HEK293 (cell line): ENCODE data around the gene EIPR1.

ENCODE experiments used
- CTCF ChIA-PET: fragments of 350-600 bp; formaldehyde crosslinking; extraction: SDS; loops from one replicate; lab custom pipeline; 2021; ENCODE audit warnings: antibody characterized with exemption; lab: Yijun Ruan, JAX
- POLR2A ChIA-PET: fragments of 300-600 bp; formaldehyde crosslinking; extraction: SDS; loops from one replicate; lab custom pipeline; 2020; ENCODE audit warnings: antibody characterized with exemption, inconsistent platforms; lab: Yijun Ruan, JAX
- H3K27ac ChIP-seq: fragments of 200-500 bp; sonication (Bioruptor generic); 2 replicates; pipeline ENCODE4 v1.5.1; 2014; ENCODE audit warnings: low read depth, low read length, control low read depth, inconsistent platforms; ENCODE audit errors: extremely low read depth
- H3K36me3 ChIP-seq, 2 experiments: fragments of 200-500 bp in 1 of 2; sonication (Bioruptor generic) in 1 of 2; 1 replicate in 1 of 2; 2 replicates in 1 of 2; pipeline ENCODE4 v1.5.1; 2014 to 2017; ENCODE audit warnings: inconsistent platforms in 2 of 2, low read length in 2 of 2; ENCODE audit not compliant: control insufficient read depth in 2 of 2, insufficient read depth in 1 of 2
- H3K4me1 ChIP-seq: fragments of 200-500 bp; sonication (Bioruptor generic); 2 replicates; pipeline ENCODE4 v1.5.1; 2014; ENCODE audit warnings: mild to moderate bottlenecking, low read length, inconsistent platforms; ENCODE audit not compliant: control insufficient read depth, insufficient read depth
- H3K4me3 ChIP-seq: 2 replicates; pipeline ENCODE4 v1.5.1; 2011; ENCODE audit warnings: low read depth, mild to moderate bottlenecking, control low read depth, low read length, moderate library complexity
- H3K9me3 ChIP-seq: fragments of 200-500 bp; sonication (Bioruptor generic); 2 replicates; pipeline ENCODE4 v1.5.1; 2014; ENCODE audit warnings: low read depth, low read length, inconsistent platforms; ENCODE audit not compliant: control insufficient read depth, insufficient read depth
- MZF1 ChIP-seq: fragments of 450-650 bp; formaldehyde crosslinking; IDR thresholded peaks from 2 replicates; pipeline ENCODE4 v1.5.1; 2017; ENCODE audit warnings: missing biosample characterization, missing genetic modification characterization, borderline replicate concordance
- SCRT2 ChIP-seq: fragments of 450-650 bp; formaldehyde crosslinking; IDR thresholded peaks from 2 replicates; pipeline ENCODE4 v1.5.1; 2016; ENCODE audit warnings: missing biosample characterization, missing genetic modification characterization
- SP2 ChIP-seq: fragments of 450-650 bp; formaldehyde crosslinking; IDR thresholded peaks from 2 replicates; pipeline ENCODE4 v1.5.1; 2016; ENCODE audit warnings: missing biosample characterization, missing genetic modification characterization
- SP7 ChIP-seq: fragments of 450-650 bp; formaldehyde crosslinking; IDR thresholded peaks from 2 replicates; pipeline ENCODE4 v1.5.1; 2016; ENCODE audit warnings: missing biosample characterization, missing genetic modification characterization
- WT1 ChIP-seq: fragments of 450-650 bp; formaldehyde crosslinking; IDR thresholded peaks from 2 replicates; pipeline ENCODE4 v1.5.1; 2016; ENCODE audit warnings: missing biosample characterization, missing genetic modification characterization
- ZNF112 ChIP-seq: fragments of 450-650 bp; formaldehyde crosslinking; IDR thresholded peaks from 2 replicates; pipeline ENCODE4 v1.5.0; 2017; ENCODE audit warnings: missing biosample characterization, missing genetic modification characterization
- ZNF114 ChIP-seq: fragments of 450-650 bp; formaldehyde crosslinking; IDR thresholded peaks from 2 replicates; pipeline ENCODE4 v1.5.0; 2017; ENCODE audit warnings: missing biosample characterization, missing genetic modification characterization
- ZNF223 ChIP-seq: fragments of 450-650 bp; formaldehyde crosslinking; IDR thresholded peaks from 2 replicates; pipeline ENCODE4 v1.5.1; 2016; ENCODE audit warnings: missing biosample characterization, missing genetic modification characterization
- ZNF335 ChIP-seq: fragments of 450-650 bp; formaldehyde crosslinking; conservative IDR thresholded peaks from 2 replicates; pipeline ENCODE4 v1.5.1; 2016; ENCODE audit warnings: missing biosample characterization, missing genetic modification characterization
- ZNF404 ChIP-seq: fragments of 450-650 bp; formaldehyde crosslinking; IDR thresholded peaks from 2 replicates; pipeline ENCODE4 v1.5.1; 2017; ENCODE audit warnings: missing biosample characterization, missing genetic modification characterization
- ZNF48 ChIP-seq: fragments of 450-650 bp; formaldehyde crosslinking; IDR thresholded peaks from 2 replicates; pipeline ENCODE4 v1.5.1; 2016; ENCODE audit warnings: missing biosample characterization, missing genetic modification characterization
- ZNF529 ChIP-seq: fragments of 450-650 bp; formaldehyde crosslinking; IDR thresholded peaks from 2 replicates; pipeline ENCODE4 v1.5.1; 2017; ENCODE audit warnings: missing genetic modification characterization, missing biosample characterization; ENCODE audit not compliant: insufficient replicate concordance
- ZNF660 ChIP-seq: fragments of 450-650 bp; IDR thresholded peaks from 2 replicates; pipeline ENCODE4 v1.5.1; 2018; ENCODE audit warnings: missing biosample characterization, mild to moderate bottlenecking, missing genetic modification characterization
- ZNF664 ChIP-seq: fragments of 450-650 bp; formaldehyde crosslinking; IDR thresholded peaks from 2 replicates; pipeline ENCODE4 v1.5.1; 2016; ENCODE audit warnings: missing biosample characterization, missing genetic modification characterization
- TF ChIP-seq, protein P1 (sequence below): fragments of 450-650 bp; formaldehyde crosslinking; IDR thresholded peaks from 2 replicates; pipeline ENCODE4 v1.5.1; 2016; ENCODE audit warnings: missing biosample characterization, missing genetic modification characterization
- TF ChIP-seq, protein P2 (sequence below): fragments of 450-650 bp; formaldehyde crosslinking; IDR thresholded peaks from 2 replicates; pipeline ENCODE4 v1.5.1; 2017; ENCODE audit warnings: missing biosample characterization, missing genetic modification characterization
- TF ChIP-seq, protein P3 (sequence below): fragments of 450-650 bp; formaldehyde crosslinking; IDR thresholded peaks from 2 replicates; pipeline ENCODE4 v1.5.1; 2016; ENCODE audit warnings: missing biosample characterization, missing genetic modification characterization

Gene EIPR1

DNA sequence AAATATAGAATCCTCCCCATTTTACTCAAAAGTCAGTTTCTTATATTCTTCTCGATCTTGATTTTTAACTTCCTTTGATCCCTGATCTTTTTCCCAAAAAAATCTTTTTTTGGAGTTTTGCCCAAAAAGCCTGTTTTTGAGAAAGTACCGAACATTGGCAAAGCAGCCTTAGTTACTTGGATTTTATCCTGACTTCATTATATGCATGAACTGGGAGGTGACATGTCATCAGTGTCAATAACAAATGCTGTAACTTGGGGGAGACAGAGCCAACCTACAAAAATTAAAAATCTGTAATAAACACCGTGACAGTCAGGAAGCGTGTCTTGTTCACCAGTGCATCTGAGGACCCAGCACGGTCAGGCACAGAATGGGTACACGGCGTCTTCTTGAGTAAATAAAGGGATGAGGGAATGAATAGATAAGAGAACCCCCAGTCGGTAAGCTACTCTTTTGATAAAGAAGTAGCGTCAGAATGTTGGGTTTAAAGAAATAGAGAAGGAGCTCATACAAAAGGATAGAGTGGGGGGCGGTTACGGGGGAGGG, 26.8 kb upstream of the EIPR1 start (continued):
- TF ChIP-seq ZNF112 (tag by site-specific recombination) (no peak), SP7 (tag by site-specific recombination) (no peak), SCRT2 (no peak), ZNF335 (tag by site-specific recombination) (no peak), ZNF529 (no peak), WT1 (tag by site-specific recombination) (no peak)
- TF ChIP-seq, protein P1, sequence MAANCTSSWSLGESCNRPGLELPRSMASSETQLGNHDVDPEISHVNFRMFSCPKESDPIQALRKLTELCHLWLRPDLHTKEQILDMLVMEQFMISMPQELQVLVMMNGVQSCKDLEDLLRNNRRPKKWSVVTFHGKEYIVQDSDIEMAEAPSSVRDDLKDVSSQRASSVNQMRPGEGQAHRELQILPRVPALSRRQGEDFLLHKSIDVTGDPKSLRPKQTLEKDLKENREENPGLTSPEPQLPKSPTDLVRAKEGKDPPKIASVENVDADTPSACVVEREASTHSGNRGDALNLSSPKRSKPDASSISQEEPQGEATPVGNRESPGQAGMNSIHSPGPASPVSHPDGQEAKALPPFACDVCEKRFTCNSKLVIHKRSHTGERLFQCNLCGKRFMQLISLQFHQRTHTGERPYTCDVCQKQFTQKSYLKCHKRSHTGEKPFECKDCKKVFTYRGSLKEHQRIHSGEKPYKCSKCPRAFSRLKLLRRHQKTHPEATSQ (tag by site-specific recombination) = no peak
- TF ChIP-seq, protein P2, sequence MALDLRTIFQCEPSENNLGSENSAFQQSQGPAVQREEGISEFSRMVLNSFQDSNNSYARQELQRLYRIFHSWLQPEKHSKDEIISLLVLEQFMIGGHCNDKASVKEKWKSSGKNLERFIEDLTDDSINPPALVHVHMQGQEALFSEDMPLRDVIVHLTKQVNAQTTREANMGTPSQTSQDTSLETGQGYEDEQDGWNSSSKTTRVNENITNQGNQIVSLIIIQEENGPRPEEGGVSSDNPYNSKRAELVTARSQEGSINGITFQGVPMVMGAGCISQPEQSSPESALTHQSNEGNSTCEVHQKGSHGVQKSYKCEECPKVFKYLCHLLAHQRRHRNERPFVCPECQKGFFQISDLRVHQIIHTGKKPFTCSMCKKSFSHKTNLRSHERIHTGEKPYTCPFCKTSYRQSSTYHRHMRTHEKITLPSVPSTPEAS (tag by site-specific recombination) = no peak

DNA sequence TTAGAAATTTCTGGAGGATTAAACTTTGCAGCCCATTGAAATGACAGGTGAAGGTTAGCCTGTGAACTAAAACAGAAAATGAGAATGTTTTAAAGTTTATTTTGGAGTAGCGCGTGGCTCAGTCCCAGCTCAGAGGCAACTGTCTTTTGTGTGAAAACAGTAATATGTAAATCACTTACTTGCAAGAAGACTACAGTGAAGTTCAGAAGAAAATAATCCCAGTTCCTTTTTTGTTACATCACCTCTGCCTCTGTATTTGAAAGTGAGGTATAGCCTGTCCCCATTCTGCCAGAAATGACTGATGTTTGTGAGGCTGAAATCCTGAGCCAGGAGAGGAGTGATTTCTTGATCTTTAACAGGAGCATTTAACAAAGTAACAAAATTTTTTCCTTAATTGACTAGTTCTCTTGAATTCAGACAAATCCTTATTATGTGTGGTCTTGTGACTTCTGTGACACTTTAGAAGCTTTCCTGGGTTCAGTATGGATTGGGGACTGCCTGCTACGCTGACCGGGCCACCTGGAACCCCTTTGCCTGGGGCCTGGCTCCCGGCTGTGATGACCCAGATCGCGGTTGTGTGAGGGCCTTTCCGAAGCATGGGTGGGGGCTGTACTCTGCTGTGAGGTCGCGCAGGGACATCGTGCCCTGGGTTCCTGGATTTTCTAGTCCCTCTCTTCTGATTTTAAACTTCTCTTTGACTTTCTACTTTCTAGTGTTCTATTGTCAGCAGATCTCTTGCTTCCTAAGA, 26.1 kb upstream of the EIPR1 start:
- Histone ChIP-seq H3K9me3 (no peaks in the 10 kb centered on the region), H3K4me1 (no peaks in the 10 kb centered on the region), H3K27ac (no peak overlapping the region)
- TF ChIP-seq MZF1 (tag by site-specific recombination) (no peak), ZNF664 (tag by site-specific recombination) (no peak), ZNF223 (tag by site-specific recombination) (no peak), ZNF660 (tag by site-specific recombination) (no peak)
- TF ChIP-seq, all 188 proteins: peak for 0
- Histone ChIP-seq H3K4me3 (no peak overlapping the region), H3K36me3 (peaks cover 11 to 40% of the 10 kb centered on the region in 2 experiments)
- ChIA-PET CTCF (no interaction called here), POLR2A (no interaction called here)

DNA sequence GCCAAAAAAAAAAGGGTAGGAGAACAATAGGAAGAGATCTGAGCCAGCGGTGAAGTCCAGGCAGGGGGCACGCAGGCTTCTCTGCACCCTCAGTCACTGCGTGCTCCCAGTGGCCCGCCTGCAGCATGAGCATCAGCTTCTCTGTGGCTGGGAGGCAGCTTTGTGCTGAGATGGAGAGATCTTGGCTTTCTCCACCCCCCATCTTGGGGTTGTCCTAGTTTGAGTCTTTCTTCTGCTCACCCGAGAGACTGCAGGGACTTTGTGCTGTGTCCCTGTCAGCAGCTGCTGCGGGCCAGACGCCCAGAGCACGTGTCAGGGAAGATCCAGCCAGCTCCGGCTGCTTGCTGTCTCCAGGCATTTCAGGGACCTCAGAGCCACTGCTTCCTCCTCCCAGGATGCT, 22.2 kb upstream of the EIPR1 start:
- no peak for TF ChIP-seq ZNF404 (tag by site-specific recombination)
- TF ChIP-seq ZNF114 = no peak
- no peak for TF ChIP-seq ZNF48 (tag by site-specific recombination)
- TF ChIP-seq SP2 (tag by site-specific recombination) = no peak
- TF ChIP-seq, protein P3, sequence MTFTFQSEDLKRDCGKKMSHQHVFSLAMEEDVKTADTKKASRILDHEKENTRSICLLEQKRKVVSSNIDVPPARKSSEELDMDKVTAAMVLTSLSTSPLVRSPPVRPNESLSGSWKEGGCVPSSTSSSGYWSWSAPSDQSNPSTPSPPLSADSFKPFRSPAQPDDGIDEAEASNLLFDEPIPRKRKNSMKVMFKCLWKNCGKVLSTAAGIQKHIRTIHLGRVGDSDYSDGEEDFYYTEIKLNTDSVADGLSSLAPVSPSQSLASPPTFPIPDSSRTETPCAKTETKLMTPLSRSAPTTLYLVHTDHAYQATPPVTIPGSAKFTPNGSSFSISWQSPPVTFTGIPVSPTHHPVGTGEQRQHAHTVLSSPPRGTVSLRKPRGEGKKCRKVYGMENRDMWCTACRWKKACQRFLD (tag by site-specific recombination) = no peak
- TF ChIP-seq, protein P1 (tag by site-specific recombination) = no peak
- TF ChIP-seq, all 188 proteins: peak for 0
- H3K27ac ChIP-seq = no peak overlapping the region
- no peak overlapping the region for H3K4me3 ChIP-seq
- ChIA-PET CTCF (no interaction called here), POLR2A (no interaction called here)
- no peaks in the 10 kb centered on the region for H3K4me1 ChIP-seq
- H3K9me3 ChIP-seq = no peaks in the 10 kb centered on the region
- H3K36me3 ChIP-seq = peaks cover 11 to 37% of the 10 kb centered on the region in 2 experiments
